ENCODE data around the gene ADIRF.
"Not testable (repeated sequence)": the region's sequence is repeated elsewhere in the genome, so short reads cannot be mapped to it uniquely, and the experiment has no call there.

ADIRF gene

GRCh38 chr10:86946213-86947155 is 21.8 kb upstream of the ADIRF start:
- DNase-seq: peak; percentile 23

GRCh38 chr10:86947806-86948205 is 20.5 kb upstream of the ADIRF start:
- DNase-seq: not testable (repeated sequence)

GRCh38 chr10:86950349-86950748 is 17.9 kb upstream of the ADIRF start:
- peak; percentile 25 for DNase-seq

GRCh38 chr10:86951184-86951761 is 17.0 kb upstream of the ADIRF start:
- DNase-seq: no peak

GRCh38 chr10:86952106-86952505 is 16.2 kb upstream of the ADIRF start:
- DNase-seq: no peak

GRCh38 chr10:86952697-86953096 is 15.6 kb upstream of the ADIRF start:
- DNase-seq: not testable (repeated sequence)

GRCh38 chr10:86953747-86954680 is 14.3 kb upstream of the ADIRF start:
- DNase-seq: no peak

- DNase-seq: no peak
These were observed 13.4 kb upstream of the ADIRF start for GRCh38 chr10:86954681-86955500.

GRCh38 chr10:86955501-86956194 is 12.6 kb upstream of the ADIRF start:
- no peak for DNase-seq

- no peak for DNase-seq
These were observed 12.0 kb upstream of the ADIRF start for GRCh38 chr10:86956195-86956847.

GRCh38 chr10:86956848-86957448 is 11.3 kb upstream of the ADIRF start:
- DNase-seq: no peak

- no peak for DNase-seq
These were observed 10.7 kb upstream of the ADIRF start, which contains the start of gene MMRN2 for GRCh38 chr10:86957471-86958115. MMRN2 (minus strand) TSS chr10:86957615; CDS start chr10:86957541, 74 bp downstream.

GRCh38 chr10:86958116-86958900 is 10.0 kb upstream of the ADIRF start, which contains the start of gene SNCG:
SNCG (plus strand) TSS chr10:86958599; CDS start chr10:86958698, 99 bp downstream.
- DNase-seq: no peak

- no peak for DNase-seq
These were observed 9.2 kb upstream of the ADIRF start for GRCh38 chr10:86958901-86959736.

GRCh38 chr10:86959737-86960002 is 8.6 kb upstream of the ADIRF start:
- no peak for DNase-seq

- DNase-seq: peak; percentile 33
These were observed 8.0 kb upstream of the ADIRF start for GRCh38 chr10:86960003-86960862.

GRCh38 chr10:86960863-86961434 is 7.3 kb upstream of the ADIRF start:
- no peak for DNase-seq

Data from activated CD4-positive, CD25-positive, alpha-beta regulatory T cell treated with anti-CD3 and anti-CD28 coated beads, Interleukin-2, amount 50 U/mL, for 72 hours (primary cell).